HepG2 (cell line): ENCODE measurements around the gene TOPBP1. TPM values are rescaled to one million over a fixed set of nuclear protein-coding genes. Genes with fewer than 3 reads are reported as not detected.

Source experiments
- BRD4 ChIP-seq: sonication (generic); formaldehyde crosslinking; IDR thresholded peaks from 2 replicates; pipeline ENCODE4 v1.4.0; 2020; ENCODE audit warnings: missing genetic modification reagents
- CHD4 ChIP-seq: fragments of 200-600 bp; sonication (generic); IDR thresholded peaks from 2 replicates; pipeline ENCODE4 v1.7.0; 2017; ENCODE audit warnings: mild to moderate bottlenecking, low read length, borderline replicate concordance
- DMAP1 ChIP-seq: IDR thresholded peaks from 2 replicates; pipeline ENCODE4 v1.6.1; 2016
- FOXM1 ChIP-seq: sonication (generic); formaldehyde crosslinking; IDR thresholded peaks from 2 replicates; pipeline ENCODE4 v1.5.0; 2020; ENCODE audit warnings: missing genetic modification reagents
- GATAD2A ChIP-seq: IDR thresholded peaks from 2 replicates; pipeline ENCODE4 v1.6.1; 2016
- KDM1A ChIP-seq: IDR thresholded peaks from 2 replicates; pipeline ENCODE4 v1.6.1; 2016; ENCODE audit warnings: missing compliant biosample characterization
- KLF9 ChIP-seq: IDR thresholded peaks from 2 replicates; pipeline ENCODE4 v1.6.1; 2016; ENCODE audit warnings: low read depth
- LCORL ChIP-seq, 2 experiments: fragments of 450-650 bp in 1 of 2; sonication (generic) in 1 of 2; formaldehyde crosslinking in 1 of 2; IDR thresholded peaks; 2 replicates each; pipeline versions ENCODE4 v1.5.0 to v1.6.1; 2017 to 2020; ENCODE audit warnings: antibody characterized with exemption in 1 of 2, missing genetic modification reagents in 1 of 2
- MAF1 ChIP-seq: sonication (generic); formaldehyde crosslinking; IDR thresholded peaks from 2 replicates; pipeline ENCODE4 v1.5.0; 2020; ENCODE audit warnings: missing genetic modification reagents, borderline replicate concordance
- MEIS1 ChIP-seq: sonication (generic); formaldehyde crosslinking; IDR thresholded peaks from 2 replicates; pipeline ENCODE4 v1.9.0; 2021; ENCODE audit warnings: mild to moderate bottlenecking, missing genetic modification reagents, moderate library complexity, borderline replicate concordance
- MIXL1 ChIP-seq: IDR thresholded peaks from 2 replicates; pipeline ENCODE4 v1.6.1; 2016
- NFATC3 ChIP-seq: sonication (generic); formaldehyde crosslinking; IDR thresholded peaks from 2 replicates; pipeline ENCODE4 v1.5.1; 2020; ENCODE audit warnings: mild to moderate bottlenecking, missing genetic modification reagents
- NFE2L2 ChIP-seq: fragments of 150-350 bp; IDR thresholded peaks from 2 replicates; pipeline ENCODE4 v1.6.1; 2014; ENCODE audit warnings: low read length
- NR1H2 ChIP-seq: sonication (generic); formaldehyde crosslinking; IDR thresholded peaks from 2 replicates; pipeline ENCODE4 v1.8.1; 2022; ENCODE audit warnings: low read depth, missing genetic modification reagents, borderline replicate concordance
- PHF5A ChIP-seq: IDR thresholded peaks from one replicate; pipeline ENCODE4 v1.6.1; 2018; ENCODE audit warnings: low read depth, missing genetic modification reagents; ENCODE audit not compliant: unreplicated experiment
- RBM39 ChIP-seq: fragments of 200-400 bp; formaldehyde crosslinking; IDR thresholded peaks from one replicate; pipeline ENCODE4 v1.6.1; 2018; ENCODE audit warnings: antibody characterized with exemption, mild to moderate bottlenecking, low read depth, low read length; ENCODE audit not compliant: poor library complexity, severe bottlenecking
- RCOR2 ChIP-seq: IDR thresholded peaks from 2 replicates; pipeline ENCODE4 v1.6.1; 2016; ENCODE audit warnings: missing biosample characterization, missing genetic modification reagents
- SAFB2 ChIP-seq: sonication (generic); formaldehyde crosslinking; IDR thresholded peaks from 2 replicates; pipeline ENCODE4 v1.5.1; 2020; ENCODE audit warnings: missing genetic modification reagents, low read depth, mild to moderate bottlenecking, borderline replicate concordance
- SMAD1 ChIP-seq: sonication (generic); formaldehyde crosslinking; IDR thresholded peaks from 2 replicates; pipeline ENCODE4 v1.4.0; 2020; ENCODE audit warnings: missing genetic modification reagents, low read depth, mild to moderate bottlenecking, borderline replicate concordance
- SNRNP70 ChIP-seq: fragments of 200-400 bp; formaldehyde crosslinking; IDR thresholded peaks from 2 replicates; pipeline ENCODE4 v1.6.1; 2017; ENCODE audit warnings: mild to moderate bottlenecking, low read depth, low read length, moderate library complexity
- SP4 ChIP-seq: sonication (generic); formaldehyde crosslinking; IDR thresholded peaks from 2 replicates; pipeline ENCODE4 v1.8.1; 2023; ENCODE audit warnings: mild to moderate bottlenecking, missing genetic modification reagents
- ZBTB42 ChIP-seq: sonication (generic); formaldehyde crosslinking; IDR thresholded peaks from 2 replicates; pipeline ENCODE4 v1.5.0; 2020; ENCODE audit warnings: mild to moderate bottlenecking, missing genetic modification reagents
- ZBTB7A ChIP-seq: sonication (generic); formaldehyde crosslinking; IDR thresholded peaks from 2 replicates; pipeline ENCODE4 v1.8.0; 2022; ENCODE audit warnings: mild to moderate bottlenecking, missing genetic modification reagents
- ZNF230 ChIP-seq: sonication (generic); formaldehyde crosslinking; IDR thresholded peaks from 2 replicates; pipeline ENCODE4 v1.4.0; 2020; ENCODE audit warnings: mild to moderate bottlenecking, missing genetic modification reagents
- ZNF30 ChIP-seq: sonication (generic); formaldehyde crosslinking; IDR thresholded peaks from 2 replicates; pipeline ENCODE4 v1.5.0; 2020; ENCODE audit warnings: mild to moderate bottlenecking, missing genetic modification reagents
- ZNF550 ChIP-seq: sonication (generic); formaldehyde crosslinking; IDR thresholded peaks from 2 replicates; pipeline ENCODE4 v1.4.0; 2020; ENCODE audit warnings: mild to moderate bottlenecking, missing genetic modification reagents, borderline replicate concordance
- ZNF709 ChIP-seq: sonication (generic); formaldehyde crosslinking; IDR thresholded peaks from 2 replicates; pipeline ENCODE4 v1.5.0; 2020; ENCODE audit warnings: mild to moderate bottlenecking, missing genetic modification reagents
- polyA plus RNA-seq, 8 experiments: library from polyadenylated mRNA; depleted of rRNA in 3 of 8; stranded (reverse) in 7 of 8; unstranded in 1 of 8; fragments of >200 nt; fragmentation: Illumina TruSeq in 4 of 8; extraction: Trizol in 4 of 8; gene quantifications; 2 replicates each; pipeline versions ENCODE4 v1.2.1 to v1.2.3, GENCODE V29; 2011 to 2016; ENCODE audit warnings: low read depth in 4 of 8, missing spikeins in 1 of 8, mixed read lengths in 1 of 8; ENCODE audit not compliant: insufficient read depth in 1 of 8
- total RNA-seq, 5 experiments: library from RNA; depleted of rRNA; stranded (reverse); fragments of >200 nt; fragmentation: Illumina TruSeq; extraction: Trizol; gene quantifications; 2 replicates each; pipeline ENCODE4 v1.2.3, GENCODE V29; 2016; ENCODE audit warnings: low read depth in 1 of 5
- TF ChIP-seq, protein P1 (sequence below): IDR thresholded peaks from 2 replicates; pipeline ENCODE4 v1.6.1; 2018; ENCODE audit warnings: missing genetic modification reagents
- TF ChIP-seq, protein P2 (sequence below): sonication (generic); formaldehyde crosslinking; IDR thresholded peaks from 2 replicates; pipeline ENCODE4 v1.4.0; 2020; ENCODE audit warnings: low read depth, mild to moderate bottlenecking, missing genetic modification reagents
- TF ChIP-seq, protein P3 (sequence below): sonication (generic); formaldehyde crosslinking; IDR thresholded peaks from 2 replicates; pipeline ENCODE4 v1.8.1; 2023; ENCODE audit warnings: missing genetic modification reagents, mild to moderate bottlenecking, borderline replicate concordance
- TF ChIP-seq, protein P4 (sequence below): IDR thresholded peaks from 2 replicates; pipeline ENCODE4 v1.6.1; 2016; ENCODE audit warnings: missing compliant biosample characterization, missing genetic modification reagents, borderline replicate concordance

TOPBP1 gene
- total and polyA plus RNA-seq, 2 of the 13 experiments (the other 11 are each of a cell fraction or from before 2014, with no cell fraction given) = 24.3 to 42.9 TPM

DNA sequence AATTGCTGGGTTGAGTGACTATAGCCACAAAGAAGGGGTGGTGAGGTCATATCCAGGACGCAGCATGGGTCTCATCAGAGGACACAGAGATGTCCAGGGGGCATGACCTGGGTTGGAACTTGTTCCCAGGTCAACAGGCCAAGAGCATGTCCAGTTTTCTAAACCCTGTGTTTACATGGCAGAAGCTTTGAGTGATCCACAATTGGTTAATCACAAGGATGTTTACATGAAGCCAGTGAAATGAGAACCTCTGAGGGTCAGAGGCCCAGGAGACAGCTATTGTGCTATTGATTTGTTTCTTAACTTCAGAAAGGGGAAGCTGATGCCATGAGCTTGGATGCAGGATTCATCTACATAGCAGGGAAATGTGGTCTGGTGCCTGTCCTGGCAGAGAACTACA lies 42.2 kb upstream of the TOPBP1 start (continued):
- TF ChIP-seq, protein P1, sequence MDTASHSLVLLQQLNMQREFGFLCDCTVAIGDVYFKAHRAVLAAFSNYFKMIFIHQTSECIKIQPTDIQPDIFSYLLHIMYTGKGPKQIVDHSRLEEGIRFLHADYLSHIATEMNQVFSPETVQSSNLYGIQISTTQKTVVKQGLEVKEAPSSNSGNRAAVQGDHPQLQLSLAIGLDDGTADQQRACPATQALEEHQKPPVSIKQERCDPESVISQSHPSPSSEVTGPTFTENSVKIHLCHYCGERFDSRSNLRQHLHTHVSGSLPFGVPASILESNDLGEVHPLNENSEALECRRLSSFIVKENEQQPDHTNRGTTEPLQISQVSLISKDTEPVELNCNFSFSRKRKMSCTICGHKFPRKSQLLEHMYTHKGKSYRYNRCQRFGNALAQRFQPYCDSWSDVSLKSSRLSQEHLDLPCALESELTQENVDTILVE = peak; percentile 39; the same call in 1 of the 2 replicates
- TF ChIP-seq BRD4 (CRISPR knock-in tag) (no peak), RCOR2 (peak; percentile 76; the same call in 1 of the 2 replicates), RBM39 (no peak), ZBTB42 (CRISPR knock-in tag) (no peak), MIXL1 (CRISPR knock-in tag) (peak; percentile 74), ZBTB7A (CRISPR knock-in tag) (0 out of 2 replicates have a peak, but pooled peaks have one; percentile 45), GATAD2A (CRISPR knock-in tag) (peak; percentile 95), PHF5A (peak; percentile 66), MAF1 (CRISPR knock-in tag) (0 out of 2 replicates have a peak, but pooled peaks have one; percentile 30), NFATC3 (CRISPR knock-in tag) (no peak), ZNF230 (no peak), LCORL (IDR thresholded peaks at IDR 0.05) (no peak), LCORL (CRISPR knock-in tag; IDR thresholded peaks at IDR 0.05) (0 out of 2 replicates have a peak, but pooled peaks have one; percentile 36), DMAP1 (CRISPR knock-in tag) (no peak), NR1H2 (CRISPR knock-in tag) (no peak), ZNF30 (CRISPR knock-in tag) (no peak), CHD4 (no peak), FOXM1 (CRISPR knock-in tag) (no peak; the same call in 1 of the 2 replicates), SMAD1 (no peak), MEIS1 (CRISPR knock-in tag) (peak; percentile 74; the same call in 1 of the 2 replicates), ZNF709 (CRISPR knock-in tag) (no peak), SAFB2 (CRISPR knock-in tag) (no peak), ZNF550 (CRISPR knock-in tag) (no peak), SP4 (CRISPR knock-in tag) (no peak), NFE2L2 (no peak), SNRNP70 (no peak), KDM1A (0 out of 2 replicates have a peak, but pooled peaks have one; percentile 10), KLF9 (CRISPR knock-in tag) (no peak)
- TF ChIP-seq, protein P2, sequence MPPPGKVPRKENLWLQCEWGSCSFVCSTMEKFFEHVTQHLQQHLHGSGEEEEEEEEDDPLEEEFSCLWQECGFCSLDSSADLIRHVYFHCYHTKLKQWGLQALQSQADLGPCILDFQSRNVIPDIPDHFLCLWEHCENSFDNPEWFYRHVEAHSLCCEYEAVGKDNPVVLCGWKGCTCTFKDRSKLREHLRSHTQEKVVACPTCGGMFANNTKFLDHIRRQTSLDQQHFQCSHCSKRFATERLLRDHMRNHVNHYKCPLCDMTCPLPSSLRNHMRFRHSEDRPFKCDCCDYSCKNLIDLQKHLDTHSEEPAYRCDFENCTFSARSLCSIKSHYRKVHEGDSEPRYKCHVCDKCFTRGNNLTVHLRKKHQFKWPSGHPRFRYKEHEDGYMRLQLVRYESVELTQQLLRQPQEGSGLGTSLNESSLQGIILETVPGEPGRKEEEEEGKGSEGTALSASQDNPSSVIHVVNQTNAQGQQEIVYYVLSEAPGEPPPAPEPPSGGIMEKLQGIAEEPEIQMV (CRISPR knock-in tag) = no peak
- TF ChIP-seq, protein P3, sequence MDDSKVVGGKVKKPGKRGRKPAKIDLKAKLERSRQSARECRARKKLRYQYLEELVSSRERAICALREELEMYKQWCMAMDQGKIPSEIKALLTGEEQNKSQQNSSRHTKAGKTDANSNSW = no peak
- TF ChIP-seq, protein P4, sequence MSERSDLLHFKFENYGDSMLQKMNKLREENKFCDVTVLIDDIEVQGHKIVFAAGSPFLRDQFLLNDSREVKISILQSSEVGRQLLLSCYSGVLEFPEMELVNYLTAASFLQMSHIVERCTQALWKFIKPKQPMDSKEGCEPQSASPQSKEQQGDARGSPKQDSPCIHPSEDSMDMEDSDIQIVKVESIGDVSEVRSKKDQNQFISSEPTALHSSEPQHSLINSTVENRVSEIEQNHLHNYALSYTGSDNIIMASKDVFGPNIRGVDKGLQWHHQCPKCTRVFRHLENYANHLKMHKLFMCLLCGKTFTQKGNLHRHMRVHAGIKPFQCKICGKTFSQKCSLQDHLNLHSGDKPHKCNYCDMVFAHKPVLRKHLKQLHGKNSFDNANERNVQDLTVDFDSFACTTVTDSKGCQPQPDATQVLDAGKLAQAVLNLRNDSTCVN (CRISPR knock-in tag) = no peak
